T-helper 22 cell (primary cell): ENCODE data around the gene CTSO.

ENCODE experiments used
- DNase-seq: peaks from one replicate; pipeline ENCODE4 v3.0.0-alpha.2; 2020; ENCODE audit warnings: low read depth

The CTSO gene

GRCh38 chr4:155953151-155954117 is at the start of gene CTSO:
Gene CTSO (minus strand): TSS chr4:155953866. CDS start chr4:155953847, 19 bp downstream.
- DNase-seq = peak; percentile 39

- no peak for DNase-seq
These were observed 46.8 kb upstream of the CTSO start for GRCh38 chr4:156000491-156000890.

- no peak for DNase-seq
These were observed 46.1 kb upstream of the CTSO start for GRCh38 chr4:155999725-156000124.

GRCh38 chr4:155995069-155995468 is 41.4 kb upstream of the CTSO start:
- no peak for DNase-seq

- DNase-seq = no peak
These were observed 30.6 kb upstream of the CTSO start for GRCh38 chr4:155984106-155984797.

GRCh38 chr4:155982736-155983385 is 29.2 kb upstream of the CTSO start:
- no peak for DNase-seq

- no peak for DNase-seq
These were observed 25.1 kb upstream of the CTSO start for GRCh38 chr4:155978810-155979209.

- DNase-seq = no peak
These were observed 21.8 kb upstream of the CTSO start for GRCh38 chr4:155975511-155975910.

- DNase-seq = no peak
These were observed 21.3 kb upstream of the CTSO start for GRCh38 chr4:155974996-155975395.

- no peak for DNase-seq
These were observed 20.7 kb upstream of the CTSO start for GRCh38 chr4:155974476-155974749.

- DNase-seq = no peak
These were observed 20.2 kb upstream of the CTSO start for GRCh38 chr4:155973639-155974475.

GRCh38 chr4:155972098-155972497 is 18.4 kb upstream of the CTSO start:
- no peak for DNase-seq

- no peak for DNase-seq
These were observed 13.2 kb upstream of the CTSO start for GRCh38 chr4:155966731-155967395.

- no peak for DNase-seq
These were observed 12.5 kb upstream of the CTSO start for GRCh38 chr4:155966171-155966570.

- DNase-seq = no peak
These were observed 10.6 kb upstream of the CTSO start for GRCh38 chr4:155964016-155964891.

GRCh38 chr4:155962767-155963166 is 9.1 kb upstream of the CTSO start:
- DNase-seq = no peak

GRCh38 chr4:155961575-155961974 is 7.9 kb upstream of the CTSO start:
- no peak for DNase-seq

GRCh38 chr4:155960522-155960921 is 6.9 kb upstream of the CTSO start:
- no peak for DNase-seq

- no peak for DNase-seq
These were observed 5.8 kb upstream of the CTSO start for GRCh38 chr4:155959417-155959816.

GRCh38 chr4:155956461-155956860 is 2.8 kb upstream of the CTSO start:
- DNase-seq = no peak
